Frontal cortex (tissue), 4 donors: Measurements from ENCODE around the gene SNRPN. TPM values are rescaled to one million over a fixed set of nuclear protein-coding genes. Genes with fewer than 3 reads are reported as not detected.
"Not testable (repeated sequence)": the region's sequence is repeated elsewhere in the genome, so short reads cannot be mapped to it uniquely, and the experiment has no call there.

ENCODE experiments used
- DNase-seq, 2 donors: peaks; one replicate each; pipeline ENCODE4 v3.0.0; 2012; ENCODE audit warnings: low spot score in 2 of 2
- FAIRE-seq: peaks from 2 replicates; lab custom pipeline; 2012; peaks lifted over from hg19 to GRCh38; lab: Jason Lieb, UNC
- total RNA-seq: library from RNA; depleted of rRNA; stranded (reverse); fragments of >200 nt; gene quantifications from one replicate; pipeline ENCODE4 v1.2.3, GENCODE V29; 2014
- donor health status: control.
- donor health status: control.
- donor health status: control.

Gene SNRPN
- total RNA-seq: 216 TPM

DNA sequence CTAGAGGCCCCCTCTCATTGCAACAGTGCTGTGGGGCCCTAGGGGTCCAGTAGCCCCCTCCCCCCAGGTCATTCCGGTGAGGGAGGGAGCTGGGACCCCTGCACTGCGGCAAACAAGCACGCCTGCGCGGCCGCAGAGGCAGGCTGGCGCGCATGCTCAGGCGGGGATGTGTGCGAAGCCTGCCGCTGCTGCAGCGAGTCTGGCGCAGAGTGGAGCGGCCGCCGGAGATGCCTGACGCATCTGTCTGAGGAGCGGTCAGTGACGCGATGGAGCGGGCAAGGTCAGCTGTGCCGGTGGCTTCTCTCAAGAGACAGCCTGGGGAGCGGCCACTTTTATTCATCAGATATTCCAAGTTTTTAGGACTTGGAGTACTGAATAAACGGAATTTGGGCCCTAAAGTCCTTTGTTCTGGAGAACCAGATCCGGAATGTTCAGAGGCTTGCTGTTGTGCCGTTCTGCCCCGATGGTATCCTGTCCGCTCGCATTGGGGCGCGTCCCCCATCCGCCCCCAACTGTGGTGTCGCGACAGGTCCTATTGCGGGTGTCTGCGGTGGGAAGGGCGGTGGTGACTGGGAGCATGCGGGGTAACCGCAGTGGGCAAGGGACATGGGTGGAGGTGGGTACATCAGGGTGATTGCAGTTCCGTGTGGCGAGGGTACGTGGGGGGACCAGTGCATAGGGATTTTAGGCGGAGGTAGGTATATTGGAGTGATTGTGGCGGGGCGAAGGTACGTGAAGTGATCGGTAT is at the start of gene SNRPN, which contains the start of gene SNURF:
SNRPN (plus strand) TSS at position 205 of the 748 bp plus-strand sequence. CDS start 19,467 bp downstream, outside the sequence.
SNURF (plus strand) TSS at position 205 of the 748 bp plus-strand sequence; CDS start at position 267, 62 bp downstream.
- peak; percentile 25 to 41 for DNase-seq
- no peak for FAIRE-seq

DNA sequence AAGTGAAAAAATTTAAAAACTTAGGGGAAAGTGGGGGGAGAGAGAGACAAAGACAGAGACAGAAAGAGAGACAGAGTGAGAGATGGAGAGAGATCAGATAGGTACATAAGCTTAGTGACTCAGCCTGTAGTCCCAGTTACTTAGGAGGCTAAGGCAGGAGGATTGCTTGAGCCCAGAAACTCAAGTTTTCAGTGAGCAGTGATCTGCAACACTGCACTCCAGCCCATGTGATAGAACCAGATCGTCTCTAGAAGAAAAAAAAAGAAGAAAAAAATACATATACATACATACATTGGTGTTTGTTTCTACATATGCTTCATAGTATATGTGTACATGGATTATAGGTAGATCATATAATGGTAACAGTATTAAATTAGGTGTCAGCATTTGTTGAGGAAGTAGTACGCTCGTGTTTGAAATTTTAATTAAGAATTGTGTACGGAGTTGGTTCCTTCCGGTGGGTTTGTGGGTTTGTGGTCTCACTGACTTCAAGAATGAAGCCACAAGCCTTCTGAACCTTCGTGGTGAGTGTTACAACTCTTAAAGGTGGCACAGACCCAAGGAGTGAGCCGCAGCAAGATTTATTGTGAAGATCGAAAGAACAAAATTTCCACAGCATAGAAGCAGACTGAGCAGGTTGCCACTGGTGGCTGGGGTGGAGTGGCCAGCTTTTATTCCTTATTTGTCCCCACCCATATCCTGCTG is 38.3 kb upstream of the SNRPN start:
- DNase-seq (no peak), FAIRE-seq (no peak)

DNA sequence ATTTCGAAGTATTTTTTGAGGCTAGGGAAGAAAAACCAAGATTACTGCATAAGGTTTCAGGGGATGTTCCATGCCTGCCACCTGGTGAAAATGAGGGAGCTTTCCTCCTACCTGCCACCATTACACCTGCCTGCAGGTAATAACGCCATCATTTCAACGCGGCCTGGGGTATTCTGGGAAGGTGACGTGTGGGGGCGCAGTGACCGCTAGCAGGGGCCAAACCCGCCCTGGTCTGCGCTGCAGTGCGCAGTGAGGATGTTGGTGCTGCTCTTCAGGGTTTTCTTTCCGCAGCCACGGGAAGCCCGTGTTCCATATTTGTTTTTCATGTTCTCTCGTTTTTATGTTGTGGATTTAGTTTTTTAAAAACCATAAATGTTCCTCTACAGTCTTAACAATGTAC is 37.4 kb upstream of the SNRPN start:
- no peak for FAIRE-seq
- DNase-seq: no peak

GRCh38 chr15:24919446-24919845 is 35.3 kb upstream of the SNRPN start:
- FAIRE-seq (no peak), DNase-seq (no peak)

DNA sequence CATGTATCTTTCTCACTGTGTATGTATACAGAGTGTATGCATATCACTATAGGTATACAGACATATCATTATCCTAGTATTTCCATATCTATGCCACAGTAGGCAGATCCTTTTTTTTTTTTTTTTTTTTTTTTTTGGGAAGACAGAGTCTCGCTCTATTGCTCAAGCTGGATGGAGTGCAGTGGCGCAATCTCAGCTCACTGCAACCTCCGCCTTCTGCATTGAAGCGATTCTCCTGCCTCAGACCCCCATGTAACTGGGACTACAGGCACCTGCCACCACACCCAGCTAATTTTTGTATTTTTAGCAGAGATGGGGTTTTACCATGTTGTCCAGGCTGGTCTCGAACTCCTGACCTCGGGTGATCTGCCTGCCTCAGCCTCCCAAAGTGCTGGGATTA is 32.0 kb upstream of the SNRPN start:
- DNase-seq, FAIRE-seq: not testable (repeated sequence)

DNA sequence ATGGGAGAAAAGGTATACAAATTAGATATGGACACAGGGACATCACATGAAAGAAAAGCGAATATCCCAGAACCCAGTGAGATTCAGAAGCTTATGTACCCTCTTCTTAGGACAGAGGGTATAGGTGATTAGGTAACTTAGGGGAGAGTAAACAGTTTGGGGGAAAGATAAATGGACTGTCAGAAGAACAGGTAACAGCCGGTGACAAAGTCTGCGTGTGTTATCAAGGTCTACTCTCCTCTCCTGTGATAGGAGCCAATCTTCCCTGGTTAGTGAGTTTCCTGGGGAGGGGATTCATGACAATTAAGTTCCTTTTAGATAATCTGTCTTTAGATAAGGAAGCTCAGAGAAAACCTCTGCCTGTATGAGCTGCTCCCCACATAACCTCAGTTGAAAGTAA is 30.6 kb upstream of the SNRPN start:
- FAIRE-seq (no peak), DNase-seq (no peak)

GRCh38 chr15:24924621-24925020 is 30.2 kb upstream of the SNRPN start:
- FAIRE-seq (no peak), DNase-seq (no peak)

GRCh38 chr15:24931874-24932732 is 22.7 kb upstream of the SNRPN start:
- not testable (repeated sequence) for FAIRE-seq, DNase-seq

GRCh38 chr15:24933716-24934115 is 21.1 kb upstream of the SNRPN start:
- FAIRE-seq (no peak), DNase-seq (no peak)

DNA sequence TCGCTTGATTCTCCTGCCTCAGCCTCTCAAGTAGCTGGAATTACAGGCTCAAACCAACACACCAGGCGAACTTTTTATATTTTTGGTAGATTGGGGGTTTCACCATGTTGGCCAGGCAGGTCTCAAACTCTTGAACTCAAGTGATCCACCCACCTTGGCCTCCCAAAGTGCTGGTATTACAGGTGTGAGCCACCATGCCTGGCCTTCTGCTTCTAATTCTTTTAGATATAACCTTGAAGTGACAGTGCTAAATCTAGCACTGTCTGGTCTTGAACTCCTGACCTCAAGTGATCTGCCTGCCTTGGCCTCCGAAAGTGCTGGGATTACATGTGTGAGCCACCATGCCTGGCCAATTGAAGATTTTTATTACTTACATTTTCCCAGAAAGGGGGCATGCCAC is 16.6 kb upstream of the SNRPN start:
- not testable (repeated sequence) for FAIRE-seq, DNase-seq

DNA sequence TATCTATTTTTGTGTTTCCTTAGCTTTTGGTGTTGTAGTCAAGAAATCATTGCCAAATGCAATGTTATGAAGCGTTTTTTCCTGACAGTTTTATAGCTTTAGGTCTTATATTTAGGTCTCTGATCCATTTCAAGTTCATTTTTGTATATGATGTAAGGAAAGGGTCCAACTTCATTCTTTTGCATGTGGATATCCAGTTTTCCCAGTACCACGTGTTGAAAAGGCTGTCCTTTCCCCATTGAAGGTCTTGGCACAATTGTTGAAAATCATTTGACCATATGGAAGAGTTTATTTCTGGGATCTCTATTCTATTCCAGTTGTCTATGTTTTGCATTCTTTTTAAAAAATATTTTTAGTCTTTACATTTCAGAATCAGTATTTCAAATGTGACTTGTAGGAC is 14.6 kb upstream of the SNRPN start:
- no peak for DNase-seq
- FAIRE-seq: no peak

- DNase-seq (no peak), FAIRE-seq (no peak)
Measured at GRCh38 chr15:24943361-24943760, 11.4 kb upstream of the SNRPN start.

GRCh38 chr15:24944954-24945353 is 9.8 kb upstream of the SNRPN start:
- no peak for FAIRE-seq

GRCh38 chr15:24945711-24946110 is 9.1 kb upstream of the SNRPN start:
- no peak for FAIRE-seq

More at GRCh38 chr15:24944954-24945353, 9.8 kb upstream of the SNRPN start:
- no peak for DNase-seq

GRCh38 chr15:24948495-24948894 is 6.3 kb upstream of the SNRPN start:
- DNase-seq (no peak), FAIRE-seq (no peak)

More at GRCh38 chr15:24945711-24946110, 9.1 kb upstream of the SNRPN start:
- DNase-seq: no peak

DNA sequence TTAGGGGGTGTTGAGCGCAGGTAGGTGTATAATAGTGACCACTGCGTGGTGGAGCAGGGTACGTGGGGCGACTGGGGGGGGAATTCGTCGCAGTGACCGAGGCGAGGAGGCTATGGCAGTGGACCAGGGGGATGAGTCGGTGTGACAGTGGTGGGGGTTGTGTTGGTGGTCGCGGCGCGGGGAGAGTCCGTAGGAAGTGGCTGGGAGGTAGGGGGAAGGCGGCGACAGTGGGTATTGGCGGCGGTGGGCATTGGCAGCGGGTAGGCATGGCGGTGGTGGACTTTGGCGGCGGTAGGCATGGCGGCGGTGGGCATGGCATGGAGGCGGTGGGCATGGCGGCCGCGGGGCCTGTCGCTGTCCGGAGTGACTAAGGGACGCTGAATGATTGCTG is 739 bp downstream of the SNRPN start:
- no peak for DNase-seq
- no peak for FAIRE-seq

GRCh38 chr15:24956111-24956838 is 1.5 kb downstream of the SNRPN start:
- DNase-seq (peak; percentile 33 to 52), FAIRE-seq (no peak)

- no peak for DNase-seq
- no peak for FAIRE-seq
Measured at GRCh38 chr15:24957691-24958090, 2.9 kb downstream of the SNRPN start.

DNA sequence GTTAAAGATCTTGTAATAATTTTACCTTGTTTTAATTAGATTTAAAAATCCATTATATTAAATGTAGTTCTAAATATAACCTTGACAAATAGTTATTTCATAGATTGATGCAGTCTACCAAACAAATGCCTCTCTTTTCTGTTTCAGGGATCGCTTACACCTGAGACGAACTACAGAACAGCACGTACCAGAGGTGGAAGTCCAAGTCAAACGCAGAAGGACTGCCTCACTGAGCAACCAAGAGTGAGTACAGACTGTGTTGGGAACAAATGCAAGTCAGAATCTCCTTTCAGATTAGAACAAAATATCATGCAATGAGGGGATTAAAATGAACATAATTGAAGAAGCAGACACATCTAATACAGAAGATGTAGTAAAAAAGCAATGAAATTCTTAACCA is 7.2 kb downstream of the SNRPN start:
- no peak for FAIRE-seq
- no peak for DNase-seq

GRCh38 chr15:24962880-24963279 is 8.1 kb downstream of the SNRPN start:
- FAIRE-seq: no peak
- DNase-seq: no peak
